HG03460 (cell line): ENCODE data around the gene B3GNT5.

Experiments
- ATAC-seq: cut with Tn5 transposase; IDR thresholded peaks from one replicate; pipeline ENCODE4 v1.9.1; 2021; ENCODE audit not compliant: unreplicated experiment

The B3GNT5 gene

GRCh38 chr3:183252973-183253527 is at the start of gene B3GNT5:
Gene B3GNT5, plus strand, starts transcription at chr3:183253253. Its CDS starts 16,546 bp downstream, at chr3:183269799.
- no peak for ATAC-seq

- ATAC-seq, result no peak
Measured at GRCh38 chr3:183203670-183204069, 49.4 kb upstream of the B3GNT5 start.

- ATAC-seq, result no peak
Measured at GRCh38 chr3:183208260-183208659, 44.8 kb upstream of the B3GNT5 start.

- ATAC-seq, result no peak
Measured at GRCh38 chr3:183208800-183209199, 44.3 kb upstream of the B3GNT5 start.

GRCh38 chr3:183210341-183210740 is 42.7 kb upstream of the B3GNT5 start:
- ATAC-seq, result no peak

- ATAC-seq, result no peak
Measured at GRCh38 chr3:183210862-183211341, 42.2 kb upstream of the B3GNT5 start.

- no peak for ATAC-seq
Measured at GRCh38 chr3:183211352-183211751, 41.7 kb upstream of the B3GNT5 start.

- ATAC-seq, result no peak
Measured at GRCh38 chr3:183212096-183212495, 41.0 kb upstream of the B3GNT5 start.

GRCh38 chr3:183212565-183212964 is 40.5 kb upstream of the B3GNT5 start:
- ATAC-seq, result no peak

GRCh38 chr3:183213415-183214276 is 39.4 kb upstream of the B3GNT5 start:
- ATAC-seq, result no peak

GRCh38 chr3:183214277-183214612 is 38.8 kb upstream of the B3GNT5 start:
- ATAC-seq, result no peak

GRCh38 chr3:183215591-183216202 is 37.4 kb upstream of the B3GNT5 start:
- ATAC-seq, result no peak

- ATAC-seq, result no peak
Measured at GRCh38 chr3:183217548-183218332, 35.3 kb upstream of the B3GNT5 start.

GRCh38 chr3:183218826-183219225 is 34.2 kb upstream of the B3GNT5 start:
- ATAC-seq, result no peak

- ATAC-seq, result no peak
Measured at GRCh38 chr3:183220828-183221227, 32.2 kb upstream of the B3GNT5 start.

- ATAC-seq, result no peak
Measured at GRCh38 chr3:183222631-183223235, 30.3 kb upstream of the B3GNT5 start.

- no peak for ATAC-seq
Measured at GRCh38 chr3:183224180-183224970, 28.7 kb upstream of the B3GNT5 start.

- ATAC-seq, result no peak
Measured at GRCh38 chr3:183226333-183226890, 26.6 kb upstream of the B3GNT5 start.

GRCh38 chr3:183227586-183227985 is 25.5 kb upstream of the B3GNT5 start:
- no peak for ATAC-seq

GRCh38 chr3:183229178-183229577 is 23.9 kb upstream of the B3GNT5 start:
- no peak for ATAC-seq
